ENCODE data around the gene TTC9C.
"Not testable (repeated sequence)": the region's sequence is repeated elsewhere in the genome, so short reads cannot be mapped to it uniquely, and the experiment has no call there.

The TTC9C gene

GRCh38 chr11:62752994-62753735, 24.9 kb downstream of the TTC9C start:
- DNase-seq: no peak

DNA sequence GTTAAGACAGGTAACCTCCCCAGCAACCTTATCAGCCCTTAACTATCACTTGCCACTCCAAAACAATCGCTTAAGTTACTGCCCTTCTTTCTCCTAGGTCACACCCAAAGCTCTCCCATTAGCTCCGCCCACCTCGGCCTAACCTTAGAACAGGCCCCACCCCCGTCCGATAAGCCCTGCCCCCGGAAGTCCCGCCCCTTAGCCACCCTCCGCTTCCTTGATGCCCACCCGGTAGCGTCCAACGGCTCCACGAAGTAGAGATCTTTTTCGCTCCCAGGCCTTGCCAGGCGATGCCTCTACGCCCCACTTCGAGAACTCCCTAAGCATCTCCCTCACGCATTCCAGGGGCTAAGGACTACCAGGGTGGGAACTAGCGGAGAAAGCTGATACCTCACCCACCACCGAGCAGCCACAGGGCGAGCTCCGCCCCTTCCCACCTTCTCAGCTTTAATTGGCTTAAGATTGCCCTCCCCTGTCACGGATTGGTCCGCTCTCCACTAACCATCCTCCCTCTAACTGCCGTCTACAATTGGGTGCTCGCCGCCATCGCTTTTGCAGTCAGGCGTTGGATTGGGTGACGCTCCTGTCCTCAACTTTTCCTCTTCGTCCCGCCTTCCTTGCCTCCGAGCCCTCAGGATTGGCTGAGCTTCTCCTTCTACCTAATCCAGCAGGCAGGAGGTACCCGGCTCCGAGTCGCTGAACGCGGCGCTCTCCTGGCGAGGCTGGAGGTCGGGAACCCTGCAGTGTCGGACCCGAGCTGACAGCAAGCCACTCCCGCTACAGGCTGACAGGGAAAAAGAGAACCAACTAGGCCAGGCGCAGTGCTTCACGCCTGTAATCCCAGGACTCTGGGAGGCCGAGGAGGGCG, 25.7 kb downstream of the TTC9C start, which contains the start of gene ZBTB3:
Gene ZBTB3, minus strand, starts transcription at position 425 of the 868 bp plus-strand sequence. CDS start 496 bp downstream, outside the sequence.
- DNase-seq: peak; percentile 100

DNA sequence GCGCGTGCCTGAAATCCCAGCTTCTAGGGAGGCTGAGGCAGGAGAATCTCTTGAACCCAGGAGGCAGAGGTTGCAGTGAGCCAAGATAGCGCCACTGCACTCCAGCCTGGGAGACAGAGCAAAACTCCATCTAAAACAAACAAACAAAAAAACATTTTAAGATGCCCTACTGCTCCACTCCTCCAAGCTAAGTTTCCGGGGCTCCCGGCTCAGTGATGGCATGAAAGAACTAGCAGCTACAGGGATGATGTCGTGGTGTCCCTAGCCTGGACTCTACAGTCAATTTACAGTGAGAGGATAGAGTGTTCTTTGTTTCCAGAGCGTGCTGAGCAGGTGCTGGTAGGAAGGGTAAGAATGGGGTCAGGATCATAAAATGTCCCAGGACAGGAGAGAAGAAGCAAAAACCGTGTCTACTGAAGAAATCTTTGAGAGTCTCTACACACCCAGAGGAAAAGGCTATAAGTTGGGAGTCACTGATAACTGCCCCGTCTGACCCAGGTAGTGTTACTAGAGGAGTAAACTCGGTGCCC, 26.9 kb downstream of the TTC9C start:
- DNase-seq: peak; percentile 67

DNA sequence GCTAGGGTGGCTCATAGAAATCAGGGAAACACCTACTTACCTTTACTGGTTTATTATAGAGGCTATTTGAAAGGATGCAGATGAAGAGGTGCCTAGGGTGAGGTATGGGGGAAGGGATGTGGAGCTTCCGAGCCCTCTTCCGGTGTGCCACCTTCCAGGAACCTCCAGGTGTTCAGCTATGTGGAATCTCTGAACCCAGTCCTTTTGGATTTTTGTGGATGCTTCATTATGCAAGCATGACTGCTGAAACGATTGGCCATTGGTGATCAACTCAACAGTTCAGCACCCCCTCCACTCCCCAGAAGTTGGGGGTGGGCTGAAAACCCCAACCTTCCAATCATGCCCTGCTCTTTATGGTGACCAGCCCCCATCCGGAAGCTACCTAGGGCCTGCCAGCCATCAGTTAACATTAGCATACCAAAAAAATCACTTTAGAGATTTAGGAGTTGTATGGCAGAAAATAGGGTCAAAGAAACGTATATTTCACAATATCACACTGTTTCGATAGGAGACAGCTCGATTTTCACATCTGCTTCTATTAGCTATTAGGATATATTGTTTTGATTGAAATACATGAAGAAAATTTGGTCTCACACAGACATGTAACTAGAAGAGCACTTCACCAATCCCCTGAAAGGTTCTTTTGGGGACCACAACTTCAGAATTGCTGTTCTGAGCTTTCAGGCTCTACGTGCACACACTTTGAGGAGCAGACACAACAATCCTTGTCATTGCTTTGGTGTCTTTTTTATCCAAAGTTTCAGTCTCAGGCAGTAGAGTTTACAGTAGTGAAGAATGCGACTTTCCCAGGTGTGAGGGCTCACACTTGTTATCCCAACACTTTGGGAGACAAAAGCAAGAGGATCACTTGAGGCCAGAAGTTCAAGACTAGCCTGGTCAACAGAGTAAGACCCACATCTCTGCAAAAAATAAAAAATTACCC, 29.8 kb downstream of the TTC9C start:
- DNase-seq: no peak

DNA sequence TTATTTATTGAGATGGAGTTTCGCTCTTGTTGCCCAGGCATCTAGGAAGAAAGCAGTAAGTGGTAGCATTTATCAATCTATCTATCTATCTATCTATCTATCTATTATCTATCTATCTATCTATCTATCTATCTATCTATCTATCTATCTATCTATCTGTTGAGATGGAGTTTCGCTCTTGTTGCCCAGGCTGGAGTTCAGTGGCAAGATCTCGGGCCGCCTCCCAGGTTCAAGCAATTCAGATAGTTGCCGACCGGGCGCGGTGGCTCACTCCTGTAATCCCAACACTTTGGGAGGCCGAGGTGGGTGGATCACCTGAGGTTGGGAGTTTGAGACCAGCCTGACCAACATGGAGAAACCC, 32.6 kb downstream of the TTC9C start:
- DNase-seq: not testable (repeated sequence)

GRCh38 chr11:62770778-62771143, 42.5 kb downstream of the TTC9C start:
- no peak for DNase-seq

DNA sequence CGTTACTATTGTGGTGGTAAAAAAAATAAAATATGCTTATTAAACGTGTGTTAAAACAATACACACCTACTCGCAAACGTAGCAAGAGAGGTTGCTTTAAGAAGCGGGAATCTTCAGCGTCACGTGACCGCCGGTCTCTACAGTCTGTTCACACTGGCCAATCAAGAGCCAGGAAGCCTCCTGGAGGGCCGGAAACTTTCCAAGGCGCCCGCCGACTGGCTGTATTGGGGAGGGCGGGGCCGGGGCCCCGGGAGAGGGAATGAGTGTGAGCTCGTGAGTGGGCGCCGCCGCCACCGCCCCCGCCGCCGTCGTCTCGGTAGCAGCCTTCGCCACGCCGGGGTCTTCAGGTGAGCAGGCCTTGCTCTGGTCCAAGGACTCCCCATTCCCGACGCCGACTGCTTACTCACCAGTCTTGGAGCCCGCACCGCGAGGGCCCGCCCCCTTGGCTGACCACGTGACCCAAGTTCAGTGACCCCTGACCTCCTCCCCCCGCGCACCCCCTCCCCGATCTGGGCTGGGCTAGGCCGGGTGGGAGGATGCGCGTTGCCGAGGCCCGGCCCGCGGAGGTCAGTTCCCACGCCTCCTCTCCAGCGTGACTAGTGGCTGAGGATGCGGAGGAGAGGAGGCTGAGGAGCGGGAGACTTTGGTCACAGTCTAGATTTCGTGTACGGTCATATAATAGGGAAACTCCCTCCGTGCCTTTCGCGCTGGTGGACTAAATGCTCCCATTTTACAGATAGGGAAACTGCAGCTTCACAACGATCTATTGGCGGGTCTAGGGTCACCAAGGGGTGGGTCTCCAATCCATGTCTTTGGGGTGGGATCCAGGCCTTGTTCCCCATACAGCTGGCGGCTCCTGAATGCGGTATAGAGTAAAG, 43.1 kb downstream of the TTC9C start, which contains the start of gene TAF6L:
Gene TAF6L, plus strand, starts transcription at position 253 of the 878 bp plus-strand sequence. CDS start 4,388 bp downstream, outside the sequence.
- DNase-seq: peak; percentile 99

DNA sequence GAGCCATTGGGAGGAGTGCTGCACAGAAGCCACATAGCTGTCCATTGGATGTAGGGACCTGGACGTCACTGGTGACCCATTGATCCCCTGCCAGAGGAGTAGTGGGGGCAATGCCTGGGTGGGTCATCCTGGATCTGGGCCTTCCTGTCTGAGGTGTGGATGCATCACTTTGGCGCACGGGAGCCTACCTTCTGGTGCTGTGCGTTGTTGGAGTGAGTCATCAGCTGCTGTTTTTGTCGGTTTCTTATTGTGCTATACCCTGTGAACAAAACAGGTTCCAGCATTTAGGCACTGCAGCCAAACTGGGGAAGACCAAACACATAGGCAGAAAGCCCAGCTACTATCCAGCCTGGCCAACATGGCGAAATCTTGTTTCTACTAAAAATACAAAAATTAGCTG, 46.1 kb downstream of the TTC9C start:
- DNase-seq: no peak

GRCh38 chr11:62775646-62776045, 47.4 kb downstream of the TTC9C start:
- no peak for DNase-seq

- no peak for DNase-seq
These were observed 49.1 kb downstream of the TTC9C start for GRCh38 chr11:62777389-62777788.

DNA sequence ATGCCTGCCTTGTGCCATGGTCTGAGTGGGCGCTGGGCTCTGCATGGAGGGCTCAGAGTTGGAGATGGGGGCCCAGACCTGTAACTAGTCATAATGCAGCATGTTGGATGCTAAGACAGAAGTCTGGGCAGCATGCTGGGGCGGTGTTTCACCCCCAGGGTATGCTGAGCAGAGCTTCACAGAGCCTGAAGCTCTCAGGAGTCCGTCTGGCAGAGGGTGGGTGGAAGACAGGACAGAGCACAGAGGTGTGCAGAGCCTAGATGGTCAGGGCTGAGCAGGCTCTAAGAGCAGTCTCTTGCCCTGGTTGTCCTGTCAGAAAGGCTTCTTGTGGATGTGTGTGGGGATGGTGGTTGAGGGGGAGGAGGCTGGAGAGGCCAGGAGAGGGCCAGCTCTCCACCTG, 50.2 kb downstream of the TTC9C start:
- DNase-seq: no peak

DNA sequence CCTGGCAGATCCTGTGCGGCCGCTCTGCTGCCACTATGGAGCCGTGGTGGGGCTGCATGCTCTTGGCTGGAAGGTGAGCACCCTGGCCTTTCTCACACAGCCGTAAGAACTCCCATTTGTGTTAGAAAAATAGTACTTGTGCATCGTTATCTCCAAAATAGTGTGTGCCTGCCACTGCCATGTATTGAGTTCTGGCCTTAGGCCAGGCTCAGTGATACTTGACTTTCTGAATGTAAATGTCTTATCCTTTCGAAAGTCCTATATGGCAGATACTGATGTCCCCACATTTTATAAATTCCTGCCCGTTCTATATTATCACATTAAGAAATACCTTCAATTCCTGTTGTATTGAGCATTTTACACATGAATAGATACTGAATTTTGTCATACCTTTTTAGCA, 54.5 kb downstream of the TTC9C start:
- DNase-seq: no peak

DNA sequence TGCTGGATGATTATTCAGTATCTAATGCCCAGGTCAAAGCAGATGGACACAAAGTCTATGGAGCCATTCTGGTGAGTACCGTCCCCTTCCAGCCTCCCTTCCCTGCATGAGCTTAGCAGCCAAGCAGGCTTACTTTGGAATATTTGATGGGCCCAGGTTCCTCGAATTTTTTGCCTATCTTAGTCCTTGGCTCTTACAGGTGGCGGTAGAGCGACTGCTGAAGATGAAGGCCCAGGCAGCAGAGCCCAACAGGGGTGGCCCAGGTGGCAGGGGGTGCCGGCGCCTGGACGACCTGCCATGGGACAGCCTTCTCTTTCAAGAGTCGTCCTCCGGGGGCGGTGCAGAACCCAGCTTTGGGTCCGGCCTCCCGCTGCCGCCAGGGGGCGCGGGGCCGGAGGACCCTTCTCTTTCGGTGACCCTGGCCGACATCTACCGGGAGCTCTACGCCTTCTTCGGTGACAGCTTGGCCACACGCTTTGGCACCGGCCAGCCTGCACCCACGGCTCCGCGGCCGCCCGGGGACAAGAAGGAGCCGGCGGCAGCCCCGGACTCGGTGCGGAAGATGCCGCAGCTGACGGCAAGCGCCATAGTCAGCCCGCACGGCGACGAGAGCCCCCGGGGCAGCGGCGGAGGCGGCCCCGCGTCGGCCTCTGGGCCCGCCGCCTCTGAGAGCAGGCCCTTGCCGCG, 58.2 kb downstream of the TTC9C start:
- DNase-seq: peak; percentile 95

GRCh38 chr11:62787005-62787759, 58.9 kb downstream of the TTC9C start, which contains the start of gene TMEM179B:
Gene TMEM179B, plus strand, starts transcription at chr11:62787402. Its CDS starts 30 bp downstream, at chr11:62787432.
- DNase-seq: peak; percentile 99

All from islet precursor cell (in vitro differentiated cells).